ENCODE measurements around the gene PIK3R1. TPM values are rescaled to one million over a fixed set of nuclear protein-coding genes. Genes with fewer than 3 reads are reported as not detected.

Gene PIK3R1
- polyA plus RNA-seq, 1 experiment = 7.6 TPM

- H3K4me3 ChIP-seq (ENCODE audit: low read depth, low read length) = no peak overlapping the region
- CTCF ChIA-PET = no interaction called here
- no peak for DNase-seq (ENCODE audit: low read depth, low spot score)
- TF ChIP-seq CTCF (IDR thresholded peaks at IDR 0.05; ENCODE audit: low read depth, low read length) = no peak
- H3K27ac ChIP-seq (ENCODE audit: low read depth, low read length) = no peak overlapping the region
- H3K9me3 ChIP-seq (ENCODE audit: control insufficient read depth, insufficient read depth, low read length) = no peaks in the 10 kb centered on the region
- POLR2A ChIA-PET = no interaction called here
- H3K27me3 ChIP-seq (ENCODE audit: control insufficient read depth, insufficient read depth, low read length) = no peaks in the 10 kb centered on the region
Observed at GRCh38 chr5:68243251-68243650, 27.7 kb downstream of the PIK3R1 start.

- no peak overlapping the region for H3K4me3 ChIP-seq (ENCODE audit: low read depth, low read length)
- DNase-seq (ENCODE audit: low read depth, low spot score) = no peak
- ChIA-PET CTCF (no interaction called here), POLR2A (no interaction called here)
- H3K27ac ChIP-seq (ENCODE audit: low read depth, low read length) = no peak overlapping the region
- no peak for TF ChIP-seq CTCF (IDR thresholded peaks at IDR 0.05; ENCODE audit: low read depth, low read length)
- no peaks in the 10 kb centered on the region for H3K9me3 ChIP-seq (ENCODE audit: control insufficient read depth, insufficient read depth, low read length)
- H3K27me3 ChIP-seq (ENCODE audit: control insufficient read depth, insufficient read depth, low read length) = no peaks in the 10 kb centered on the region
Observed at GRCh38 chr5:68243681-68244080, 28.1 kb downstream of the PIK3R1 start.

GRCh38 chr5:68245319-68245718 is 29.8 kb downstream of the PIK3R1 start:
- H3K27ac ChIP-seq (ENCODE audit: low read depth, low read length) = no peak overlapping the region
- TF ChIP-seq CTCF (IDR thresholded peaks at IDR 0.05; ENCODE audit: low read depth, low read length) = no peak
- ChIA-PET POLR2A (no interaction called here), CTCF (no interaction called here)
- DNase-seq (ENCODE audit: low read depth, low spot score) = no peak
- no peaks in the 10 kb centered on the region for H3K27me3 ChIP-seq (ENCODE audit: control insufficient read depth, insufficient read depth, low read length)
- H3K9me3 ChIP-seq (ENCODE audit: control insufficient read depth, insufficient read depth, low read length) = no peaks in the 10 kb centered on the region
- H3K4me3 ChIP-seq (ENCODE audit: low read depth, low read length) = no peak overlapping the region

GRCh38 chr5:68246802-68247201 is 31.2 kb downstream of the PIK3R1 start:
- Histone ChIP-seq H3K27me3 (ENCODE audit: control insufficient read depth, insufficient read depth, low read length) (no peaks in the 10 kb centered on the region), H3K4me3 (ENCODE audit: low read depth, low read length) (no peak overlapping the region), H3K27ac (ENCODE audit: low read depth, low read length) (no peak overlapping the region), H3K9me3 (ENCODE audit: control insufficient read depth, insufficient read depth, low read length) (no peaks in the 10 kb centered on the region)
- no peak for DNase-seq (ENCODE audit: low read depth, low spot score)
- POLR2A ChIA-PET = no interaction called here
- 0 out of 2 replicates have a peak, but pooled peaks have one; percentile 7 for TF ChIP-seq CTCF (IDR thresholded peaks at IDR 0.05; ENCODE audit: low read depth, low read length)
- CTCF ChIA-PET = interaction anchor here (0.7 kb wide), 1 partner anchor 941 kb away, joined by 4 read pairs; no protein-coding TSS in a partner anchor

GRCh38 chr5:68247627-68248026 is 32.1 kb downstream of the PIK3R1 start:
- no peak for TF ChIP-seq CTCF (IDR thresholded peaks at IDR 0.05; ENCODE audit: low read depth, low read length)
- ChIA-PET CTCF (no interaction called here), POLR2A (no interaction called here)
- no peak overlapping the region for H3K4me3 ChIP-seq (ENCODE audit: low read depth, low read length)
- no peak for DNase-seq (ENCODE audit: low read depth, low spot score)
- H3K27ac ChIP-seq (ENCODE audit: low read depth, low read length) = no peak overlapping the region
- H3K9me3 ChIP-seq (ENCODE audit: control insufficient read depth, insufficient read depth, low read length) = no peaks in the 10 kb centered on the region
- H3K27me3 ChIP-seq (ENCODE audit: control insufficient read depth, insufficient read depth, low read length) = no peaks in the 10 kb centered on the region

Data from AG04450 (cell line).